Measurements from ENCODE around the gene EEF1A2. TPM values are rescaled to one million over a fixed set of nuclear protein-coding genes. Genes with fewer than 3 reads are reported as not detected.

Gene EEF1A2
- total RNA-seq, 1 donor from 2014 or later = 0.67 TPM

DNA sequence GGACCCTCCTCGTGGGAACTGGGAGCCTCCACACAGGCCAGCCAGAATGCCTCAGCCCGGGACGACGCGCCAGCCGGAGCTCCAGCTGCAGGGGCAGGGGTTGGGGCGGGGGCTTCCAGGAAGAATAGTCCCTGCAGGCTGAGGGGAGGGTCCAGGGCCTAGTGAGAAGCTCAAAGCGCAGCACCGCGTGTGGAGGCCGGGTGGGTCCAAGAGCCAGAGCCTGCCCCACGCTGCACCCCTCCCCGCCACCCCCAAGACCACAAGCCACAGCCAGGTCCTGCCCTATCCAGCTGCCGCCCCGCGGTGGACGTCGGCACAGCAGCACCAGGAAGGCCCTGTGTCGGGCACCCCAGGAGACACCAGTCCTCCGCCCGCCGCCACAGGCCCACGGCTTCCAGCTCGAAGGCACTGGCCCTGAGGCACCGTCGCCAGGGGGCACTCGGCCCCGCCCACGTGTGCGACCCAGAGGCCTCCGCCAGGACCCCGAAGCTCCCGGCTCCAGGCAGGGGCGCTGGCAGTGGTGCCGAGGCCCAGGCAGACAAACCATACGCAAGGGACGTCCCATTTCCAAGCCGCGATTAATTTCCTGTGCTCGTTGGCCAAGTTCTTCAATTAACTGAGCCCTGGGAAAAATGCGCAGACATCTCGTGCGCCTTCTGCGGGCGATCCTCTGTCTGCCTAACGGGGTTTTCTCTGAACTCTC lies 45.9 kb downstream of the EEF1A2 start:
- no peaks in the 10 kb centered on the region for H3K9me3 ChIP-seq
- H3K27ac ChIP-seq = no peak overlapping the region
- H3K27me3 ChIP-seq = peaks cover 65% of the 10 kb centered on the region
- no peak overlapping the region for H3K4me3 ChIP-seq
- no peaks in the 10 kb centered on the region for H3K36me3 ChIP-seq
- intact Hi-C loops (cut with DNase I) = no loop called here
- DNase-seq (no peak), ATAC-seq (peak; percentile 5)
- TF ChIP-seq, protein P1, sequence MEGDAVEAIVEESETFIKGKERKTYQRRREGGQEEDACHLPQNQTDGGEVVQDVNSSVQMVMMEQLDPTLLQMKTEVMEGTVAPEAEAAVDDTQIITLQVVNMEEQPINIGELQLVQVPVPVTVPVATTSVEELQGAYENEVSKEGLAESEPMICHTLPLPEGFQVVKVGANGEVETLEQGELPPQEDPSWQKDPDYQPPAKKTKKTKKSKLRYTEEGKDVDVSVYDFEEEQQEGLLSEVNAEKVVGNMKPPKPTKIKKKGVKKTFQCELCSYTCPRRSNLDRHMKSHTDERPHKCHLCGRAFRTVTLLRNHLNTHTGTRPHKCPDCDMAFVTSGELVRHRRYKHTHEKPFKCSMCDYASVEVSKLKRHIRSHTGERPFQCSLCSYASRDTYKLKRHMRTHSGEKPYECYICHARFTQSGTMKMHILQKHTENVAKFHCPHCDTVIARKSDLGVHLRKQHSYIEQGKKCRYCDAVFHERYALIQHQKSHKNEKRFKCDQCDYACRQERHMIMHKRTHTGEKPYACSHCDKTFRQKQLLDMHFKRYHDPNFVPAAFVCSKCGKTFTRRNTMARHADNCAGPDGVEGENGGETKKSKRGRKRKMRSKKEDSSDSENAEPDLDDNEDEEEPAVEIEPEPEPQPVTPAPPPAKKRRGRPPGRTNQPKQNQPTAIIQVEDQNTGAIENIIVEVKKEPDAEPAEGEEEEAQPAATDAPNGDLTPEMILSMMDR (IDR thresholded peaks at IDR 0.05) = no peak
- H3K4me1 ChIP-seq = peaks cover 5% of the 10 kb centered on the region

DNA sequence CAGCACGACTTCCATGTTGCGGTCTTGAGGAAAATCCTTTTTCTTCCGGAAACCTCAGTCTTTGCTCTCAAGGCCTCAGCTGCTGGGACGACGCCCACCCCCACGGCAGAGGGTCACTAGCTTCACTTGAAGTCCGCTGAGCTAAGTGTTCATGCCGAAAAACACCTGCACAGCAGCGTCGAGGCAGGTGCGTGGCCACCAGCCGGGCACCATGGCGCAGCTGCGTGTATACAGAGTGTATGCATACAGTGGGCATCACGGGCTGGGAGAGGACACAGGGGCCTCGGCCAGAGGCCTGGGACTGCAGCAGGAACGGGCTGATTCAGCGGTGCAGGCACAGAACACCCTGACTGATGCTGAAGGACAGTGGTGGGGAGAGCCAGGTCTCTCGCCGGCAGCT lies 46.5 kb downstream of the EEF1A2 start:
- DNase-seq (no peak), ATAC-seq (no peak)
- TF ChIP-seq, protein P1 (IDR thresholded peaks at IDR 0.05) = no peak
- H3K36me3 ChIP-seq = no peaks in the 10 kb centered on the region
- peaks cover 58% of the 10 kb centered on the region for H3K27me3 ChIP-seq
- H3K4me1 ChIP-seq = peaks cover 5% of the 10 kb centered on the region
- intact Hi-C loops (cut with DNase I) = no loop called here
- no peaks in the 10 kb centered on the region for H3K9me3 ChIP-seq
- no peak overlapping the region for H3K4me3 ChIP-seq
- H3K27ac ChIP-seq = no peak overlapping the region

DNA sequence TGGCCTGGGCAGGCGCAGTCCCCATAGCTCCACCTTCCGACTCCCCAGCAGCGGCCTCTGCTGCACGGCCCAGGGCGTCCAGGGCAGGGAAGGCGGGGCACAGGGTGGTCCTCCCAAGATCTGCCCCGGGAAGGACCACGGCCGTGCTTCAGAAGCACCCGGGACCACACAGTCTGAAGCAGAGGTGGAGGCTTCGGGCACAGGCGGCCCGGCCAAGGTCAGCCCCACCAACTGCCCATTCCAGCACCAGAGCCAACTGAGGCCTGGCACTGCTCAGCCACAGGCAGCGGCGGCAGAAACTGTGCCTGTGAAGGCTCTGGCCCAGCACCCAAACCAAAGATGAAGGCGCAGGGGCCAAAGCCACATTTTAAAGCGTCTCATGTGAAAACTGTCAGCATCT lies 47.1 kb downstream of the EEF1A2 start:
- no peak overlapping the region for H3K27ac ChIP-seq
- intact Hi-C loops (cut with DNase I) = no loop called here

DNA sequence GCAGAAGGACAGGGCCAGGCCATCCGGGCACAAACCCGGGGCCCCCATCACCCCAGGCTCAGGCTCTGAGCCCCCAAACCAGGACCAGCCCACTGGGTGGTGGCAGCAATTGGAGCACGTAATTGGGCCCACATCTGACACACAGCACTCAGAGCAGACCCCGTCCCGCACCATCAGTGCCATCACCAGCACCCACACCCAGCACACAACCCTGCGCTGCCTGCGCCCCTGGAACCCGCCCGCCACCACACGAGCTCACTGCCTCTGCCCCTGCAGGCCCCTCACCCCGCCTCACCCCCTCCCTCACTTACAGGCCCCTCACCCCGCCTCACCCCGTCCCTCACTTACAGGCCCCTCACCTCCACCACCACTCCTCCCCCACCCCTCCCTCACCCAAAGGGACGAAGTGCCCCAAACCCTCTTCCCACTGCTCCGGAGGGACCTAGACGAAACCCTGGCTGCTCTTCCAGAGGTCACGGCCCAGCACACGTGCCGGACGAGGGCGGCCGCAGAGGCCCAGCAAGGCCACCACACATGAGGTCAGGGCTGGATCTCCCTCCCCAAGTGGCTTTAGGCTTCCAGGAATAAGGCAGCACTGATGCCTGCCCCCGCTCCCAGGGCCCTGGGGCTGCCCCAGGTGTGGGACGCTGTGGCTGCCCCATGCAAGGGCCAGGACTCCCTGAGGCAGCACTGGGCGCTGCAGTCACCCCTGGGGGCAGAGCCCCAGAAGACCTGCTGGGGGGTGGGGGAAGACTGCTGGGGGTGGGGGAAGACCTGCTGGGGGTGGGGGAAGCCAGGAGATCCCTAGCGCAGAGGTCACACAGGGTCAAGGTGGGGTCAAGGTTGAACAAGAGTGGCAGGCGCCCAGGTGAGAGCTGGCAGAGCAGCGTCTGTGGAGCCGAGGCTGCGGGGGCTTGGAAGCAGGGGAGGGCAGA lies 48.8 kb downstream of the EEF1A2 start:
- intact Hi-C loops (cut with DNase I) = no loop called here
- Histone ChIP-seq H3K36me3 (no peaks in the 10 kb centered on the region), H3K4me3 (no peak overlapping the region), H3K27me3 (peaks cover 43% of the 10 kb centered on the region), H3K27ac (no peak overlapping the region), H3K4me1 (peaks cover 5% of the 10 kb centered on the region), H3K9me3 (no peaks in the 10 kb centered on the region)
- DNase-seq (no peak), ATAC-seq (no peak)
- TF ChIP-seq, protein P1 (IDR thresholded peaks at IDR 0.05) = no peak

More for the DNA sequence above, 47.1 kb downstream of the EEF1A2 start:
- Histone ChIP-seq H3K4me3 (no peak overlapping the region), H3K4me1 (peaks cover 5% of the 10 kb centered on the region), H3K9me3 (no peaks in the 10 kb centered on the region), H3K27me3 (peaks cover 53% of the 10 kb centered on the region), H3K36me3 (no peaks in the 10 kb centered on the region)
- TF ChIP-seq, protein P1 (IDR thresholded peaks at IDR 0.05) = no peak
- DNase-seq (no peak), ATAC-seq (no peak)

DNA sequence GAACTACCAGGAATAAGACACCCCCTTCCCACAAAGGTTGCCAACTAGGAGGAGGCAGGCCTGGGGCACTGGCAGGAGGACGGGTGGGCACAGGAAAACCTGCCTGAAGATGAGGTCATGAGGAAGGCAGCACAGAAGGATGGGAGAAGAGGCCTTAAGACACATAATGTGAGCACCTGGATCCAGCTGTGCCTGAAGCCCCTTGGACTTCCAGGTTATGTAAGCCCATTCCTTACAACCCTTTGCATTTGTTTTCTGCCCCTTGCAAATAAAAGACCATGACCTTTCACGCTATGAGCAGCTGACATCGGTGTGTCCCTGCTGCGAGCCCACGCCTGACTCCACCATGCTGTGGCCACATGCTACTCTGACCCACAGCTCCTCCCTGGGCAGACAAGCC lies 49.9 kb downstream of the EEF1A2 start:
- TF ChIP-seq, protein P1 (IDR thresholded peaks at IDR 0.05) = no peak
- DNase-seq = no peak
- Histone ChIP-seq H3K27me3 (peaks cover 32% of the 10 kb centered on the region), H3K4me1 (peaks cover under 1% of the 10 kb centered on the region), H3K4me3 (no peak overlapping the region), H3K9me3 (no peaks in the 10 kb centered on the region), H3K27ac (no peak overlapping the region), H3K36me3 (no peaks in the 10 kb centered on the region)
- no peak for ATAC-seq
- intact Hi-C loops (cut with DNase I) = no loop called here
